Fibroblast of skin of right biceps (primary cell): ENCODE data around the gene TPD52L2.

ENCODE experiments used
- DNase-seq: peaks from one replicate; pipeline ENCODE4 v3.0.0-alpha.2; 2013

The TPD52L2 gene

DNA sequence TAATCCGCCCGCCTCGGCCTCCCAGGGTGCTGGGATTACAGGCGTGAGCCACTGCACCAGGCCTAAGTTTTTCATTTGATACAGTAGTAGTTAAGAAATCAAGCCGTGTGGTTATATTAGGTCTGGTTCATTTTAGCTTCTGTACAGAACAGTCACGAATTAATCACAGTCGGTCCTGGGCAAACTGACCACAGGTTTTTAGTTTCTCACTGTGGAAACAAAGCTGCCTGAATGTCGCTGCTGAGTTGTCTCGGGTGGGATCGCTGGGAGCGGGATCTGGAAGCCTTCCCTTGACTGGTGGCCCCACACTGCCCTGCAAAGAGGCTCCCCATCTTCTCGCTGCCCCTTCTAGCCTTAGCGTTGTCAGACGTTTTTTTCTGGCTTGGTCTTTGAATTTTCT lies 72.5 kb downstream of the TPD52L2 start:
- DNase-seq, result no peak

DNA sequence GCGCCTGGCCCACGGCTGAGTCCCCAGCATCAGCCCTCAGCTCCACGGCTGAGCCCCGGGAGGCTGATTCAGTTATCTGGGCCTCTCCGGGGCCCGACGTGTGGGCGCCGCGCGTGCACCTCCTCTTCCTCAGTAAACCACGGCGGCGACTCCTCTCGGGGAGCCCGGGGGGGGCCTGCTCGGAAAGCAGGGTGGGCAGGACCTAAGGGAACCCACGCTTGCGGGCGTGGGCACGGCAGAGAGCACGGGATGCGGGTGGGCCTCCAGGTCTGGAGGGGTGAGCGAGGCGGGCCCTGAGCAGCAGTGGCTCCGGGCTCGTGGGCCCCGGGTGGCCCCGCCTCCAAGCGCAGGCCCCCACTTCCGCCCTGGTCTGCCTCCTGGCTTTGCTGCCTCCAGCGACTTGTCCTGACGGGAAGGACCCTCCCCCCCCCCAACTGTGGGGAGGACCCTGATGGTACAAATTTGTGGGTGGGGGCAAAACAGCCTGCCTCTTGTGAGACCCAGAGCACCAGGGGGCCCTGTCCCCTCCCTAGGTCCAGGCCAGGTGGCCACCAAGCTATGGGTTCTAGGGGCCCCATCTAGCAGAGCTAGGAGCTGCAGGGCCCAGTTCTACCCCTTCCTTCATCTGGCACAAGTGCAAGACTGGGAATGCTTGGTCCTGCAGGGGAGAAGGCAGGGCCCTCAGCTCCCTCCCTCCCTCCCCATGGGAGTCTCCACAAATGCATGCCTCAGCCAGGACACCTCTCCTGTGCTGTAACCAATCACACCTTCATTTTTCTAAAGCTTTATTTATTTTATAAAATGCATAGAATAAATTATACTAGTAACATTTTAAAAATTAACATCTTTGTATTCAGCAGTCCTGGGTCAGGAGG lies 74.2 kb downstream of the TPD52L2 start:
- no peak for DNase-seq

DNA sequence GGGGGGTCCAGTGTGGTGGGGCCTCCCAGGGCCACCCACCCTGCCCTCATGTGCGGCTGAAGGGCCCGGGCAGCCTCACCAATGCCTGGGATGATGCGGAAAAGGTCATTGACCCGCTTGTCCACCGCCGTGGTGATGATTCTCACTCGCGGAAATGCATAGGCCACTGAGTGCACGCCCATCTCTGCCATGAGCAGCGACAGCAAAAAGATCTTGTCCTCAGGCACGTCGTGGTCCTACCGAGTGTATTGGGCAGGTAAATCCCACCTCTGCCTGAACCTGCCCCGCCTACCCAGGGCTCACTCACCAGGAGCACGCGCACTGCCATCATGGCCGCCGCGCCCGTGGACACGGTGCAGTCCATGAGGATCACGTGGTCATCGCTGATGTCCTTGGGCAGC lies 75.0 kb downstream of the TPD52L2 start:
- no peak for DNase-seq

DNA sequence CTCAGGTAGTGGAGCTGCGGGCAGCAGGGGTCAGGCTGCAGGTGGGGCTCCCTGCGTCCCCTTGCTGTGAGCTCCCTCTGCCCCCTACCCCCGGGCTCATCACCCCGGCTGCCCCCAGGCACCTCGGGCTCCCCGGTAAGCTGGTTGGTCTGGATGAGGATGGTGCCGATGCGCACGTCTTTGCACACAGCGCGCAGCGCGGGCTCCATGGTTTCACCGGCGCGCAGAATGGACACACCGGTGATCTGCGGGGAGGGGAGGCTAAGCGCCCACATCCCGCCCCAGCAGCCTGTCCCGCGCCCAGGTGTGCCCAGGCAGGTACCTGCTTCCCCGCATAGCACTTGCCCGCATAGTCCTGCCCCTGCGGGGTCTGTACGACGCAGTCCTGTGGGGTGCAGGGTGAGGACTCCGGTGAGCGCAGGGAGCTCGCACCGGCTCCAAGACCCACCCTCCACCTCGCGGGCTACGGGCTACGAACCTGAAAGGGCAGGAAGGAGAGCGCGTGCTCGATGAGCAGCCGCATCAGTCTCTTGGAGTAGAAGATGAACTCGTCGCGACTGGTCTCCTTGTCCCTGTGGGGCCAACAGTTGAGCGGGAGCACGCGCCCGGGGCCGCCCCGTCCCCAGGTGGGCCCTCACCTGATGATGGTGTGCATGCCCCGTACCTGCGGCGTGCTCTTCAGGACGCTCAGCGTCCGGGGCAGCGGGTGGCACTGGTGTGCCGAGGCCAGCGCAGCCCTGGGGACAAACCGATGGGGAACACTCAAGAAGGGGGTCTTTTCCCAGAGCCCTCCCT lies 75.6 kb downstream of the TPD52L2 start:
- no peak for DNase-seq
